ENCODE data around the gene ZBTB7C. TPM values are rescaled to one million over a fixed set of nuclear protein-coding genes. Genes with fewer than 3 reads are reported as not detected.

The ZBTB7C gene
- total and polyA plus RNA-seq, 2 donors = 4.6 to 8.6 TPM

GRCh38 chr18:48033790-48034650 lies 375.2 kb downstream of the ZBTB7C start:
- Histone ChIP-seq H3K27ac (ENCODE audit: low read depth) (no peak overlapping the region), H3K36me3 (ENCODE audit: insufficient read depth) (no peaks in the 10 kb centered on the region)

GRCh38 chr18:48032876-48033789 lies 376.1 kb downstream of the ZBTB7C start:
- H3K4me3 ChIP-seq (ENCODE audit: low read depth, low read length) = no peak overlapping the region
- no peak for DNase-seq (ENCODE audit: extremely low spot score)
- H3K27ac ChIP-seq (ENCODE audit: low read depth) = no peak overlapping the region
- H3K36me3 ChIP-seq (ENCODE audit: insufficient read depth) = no peaks in the 10 kb centered on the region
- 97% methylated on average over 3 of the region's 3 CpGs for WGBS
- H3K4me1 ChIP-seq (ENCODE audit: insufficient read depth) = no peaks in the 10 kb centered on the region

More at GRCh38 chr18:48033790-48034650, 375.2 kb downstream of the ZBTB7C start:
- 79% methylated on average over 9 of the region's 9 CpGs for WGBS
- no peaks in the 10 kb centered on the region for H3K4me1 ChIP-seq (ENCODE audit: insufficient read depth)
- no peak for DNase-seq (ENCODE audit: extremely low spot score)
- no peak overlapping the region for H3K4me3 ChIP-seq (ENCODE audit: low read depth, low read length)

- DNase-seq (ENCODE audit: extremely low spot score) = no peak
- Histone ChIP-seq H3K27ac (ENCODE audit: low read depth) (no peak overlapping the region), H3K36me3 (ENCODE audit: insufficient read depth) (no peaks in the 10 kb centered on the region), H3K4me3 (ENCODE audit: low read depth, low read length) (no peak overlapping the region), H3K4me1 (ENCODE audit: insufficient read depth) (no peaks in the 10 kb centered on the region)
- WGBS = 81% methylated on average over 5 of the region's 5 CpGs
These were observed 377.5 kb downstream of the ZBTB7C start for GRCh38 chr18:48031641-48032040.

- DNase-seq (ENCODE audit: extremely low spot score) = no peak
- H3K4me3 ChIP-seq (ENCODE audit: low read depth, low read length) = no peak overlapping the region
- 63% methylated on average over 4 of the region's 4 CpGs for WGBS
- H3K4me1 ChIP-seq (ENCODE audit: insufficient read depth) = no peaks in the 10 kb centered on the region
- no peak overlapping the region for H3K27ac ChIP-seq (ENCODE audit: low read depth)
- no peaks in the 10 kb centered on the region for H3K36me3 ChIP-seq (ENCODE audit: insufficient read depth)
These were observed 378.3 kb downstream of the ZBTB7C start for GRCh38 chr18:48030616-48031480.

- no peaks in the 10 kb centered on the region for H3K36me3 ChIP-seq (ENCODE audit: insufficient read depth)
- no peak overlapping the region for H3K27ac ChIP-seq (ENCODE audit: low read depth)
- DNase-seq (ENCODE audit: extremely low spot score) = no peak
- 97% methylated on average over 62 of the region's 62 CpGs for WGBS
- H3K4me3 ChIP-seq (ENCODE audit: low read depth, low read length) = no peak overlapping the region
- no peaks in the 10 kb centered on the region for H3K4me1 ChIP-seq (ENCODE audit: insufficient read depth)
These were observed 379.7 kb downstream of the ZBTB7C start for GRCh38 chr18:48029296-48029986.

- 87% methylated on average over 4 of the region's 4 CpGs for WGBS
- DNase-seq (ENCODE audit: extremely low spot score) = no peak
- H3K27ac ChIP-seq (ENCODE audit: low read depth) = no peak overlapping the region
These were observed 380.5 kb downstream of the ZBTB7C start for GRCh38 chr18:48028696-48029095.

DNA sequence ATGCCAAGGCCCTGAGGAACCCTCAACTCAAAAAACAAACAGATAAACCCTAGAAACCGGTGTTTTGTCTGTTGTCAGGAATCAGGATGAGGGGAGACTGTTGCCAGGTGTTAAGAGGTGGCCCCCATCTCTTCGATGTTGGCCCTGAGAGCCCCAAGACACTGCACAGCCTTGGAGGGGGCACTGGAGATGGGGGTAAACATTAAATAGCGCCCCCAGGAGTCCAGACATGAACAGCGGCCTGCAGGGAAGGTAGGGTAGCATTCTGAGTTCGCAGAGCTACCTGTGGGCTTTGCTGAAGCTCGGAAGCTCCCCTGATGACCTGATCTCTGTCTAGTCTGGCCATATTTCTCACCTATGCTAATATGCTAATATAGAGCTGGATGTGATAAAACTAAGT lies 381.1 kb downstream of the ZBTB7C start:
- Histone ChIP-seq H3K4me1 (ENCODE audit: insufficient read depth) (no peaks in the 10 kb centered on the region), H3K36me3 (ENCODE audit: insufficient read depth) (no peaks in the 10 kb centered on the region), H3K4me3 (ENCODE audit: low read depth, low read length) (no peak overlapping the region), H3K27ac (ENCODE audit: low read depth) (no peak overlapping the region)
- WGBS = 85% methylated on average over 6 of the region's 6 CpGs
- no peak for DNase-seq (ENCODE audit: extremely low spot score)

More at GRCh38 chr18:48028696-48029095, 380.5 kb downstream of the ZBTB7C start:
- no peaks in the 10 kb centered on the region for H3K36me3 ChIP-seq (ENCODE audit: insufficient read depth)
- no peak overlapping the region for H3K4me3 ChIP-seq (ENCODE audit: low read depth, low read length)
- H3K4me1 ChIP-seq (ENCODE audit: insufficient read depth) = no peaks in the 10 kb centered on the region

DNA sequence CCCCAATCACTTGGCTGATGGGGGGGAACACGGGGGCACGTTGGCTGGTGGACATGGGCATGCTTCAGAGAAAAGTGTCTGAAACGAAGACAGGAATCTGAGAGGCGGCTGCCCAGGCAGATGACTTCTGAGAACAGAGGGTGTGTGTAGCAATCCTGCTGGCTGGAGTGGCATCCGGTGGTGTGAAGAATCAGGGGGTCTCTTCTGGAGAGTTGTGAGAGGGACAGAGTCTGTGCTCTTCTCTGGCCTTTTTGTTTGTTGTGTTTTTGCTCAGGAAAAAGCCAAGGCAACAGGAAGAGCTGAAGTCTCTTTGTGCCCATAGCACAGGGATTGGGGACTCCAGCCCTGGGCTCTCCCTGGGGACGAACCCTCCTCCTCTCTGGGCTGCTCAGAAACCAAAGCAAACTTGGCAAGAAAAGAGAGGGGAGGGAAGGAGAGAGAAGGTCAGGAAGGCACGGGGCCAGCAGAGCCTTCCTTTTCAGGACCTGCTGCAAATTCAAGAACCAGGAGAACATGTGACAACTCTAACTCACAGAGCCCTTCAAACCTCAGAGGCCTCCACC lies 381.7 kb downstream of the ZBTB7C start:
- WGBS = 36% methylated on average over 7 of the region's 7 CpGs
- no peak for DNase-seq (ENCODE audit: extremely low spot score)

DNA sequence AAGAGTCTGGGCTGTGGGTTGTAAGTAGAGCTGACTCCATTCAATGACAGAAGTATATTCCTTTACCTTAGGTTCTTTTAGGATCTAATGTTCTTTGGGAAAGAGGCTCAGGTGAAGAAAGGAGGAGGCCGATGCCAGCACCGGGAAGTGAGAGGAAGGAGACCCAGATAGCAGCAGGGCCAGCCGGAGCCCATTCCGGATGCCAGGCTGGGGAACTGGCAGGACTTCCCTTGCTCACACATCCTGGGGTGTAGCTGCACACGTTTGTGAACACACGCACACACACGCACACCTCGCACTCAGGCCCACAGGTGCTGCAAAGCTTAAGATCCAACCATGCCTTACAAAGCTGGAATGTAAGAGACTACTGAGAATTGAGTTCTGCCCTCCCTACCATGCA lies 383.0 kb downstream of the ZBTB7C start:
- WGBS = 94% methylated on average over 8 of the region's 8 CpGs
- no peak for DNase-seq (ENCODE audit: extremely low spot score)
- Histone ChIP-seq H3K4me3 (ENCODE audit: low read depth, low read length) (no peak overlapping the region), H3K36me3 (ENCODE audit: insufficient read depth) (no peaks in the 10 kb centered on the region), H3K27ac (ENCODE audit: low read depth) (no peak overlapping the region), H3K4me1 (ENCODE audit: insufficient read depth) (no peaks in the 10 kb centered on the region)

More for the DNA sequence above, 381.7 kb downstream of the ZBTB7C start:
- Histone ChIP-seq H3K27ac (ENCODE audit: low read depth) (no peak overlapping the region), H3K36me3 (ENCODE audit: insufficient read depth) (no peaks in the 10 kb centered on the region), H3K4me1 (ENCODE audit: insufficient read depth) (no peaks in the 10 kb centered on the region), H3K4me3 (ENCODE audit: low read depth, low read length) (no peak overlapping the region)

DNA sequence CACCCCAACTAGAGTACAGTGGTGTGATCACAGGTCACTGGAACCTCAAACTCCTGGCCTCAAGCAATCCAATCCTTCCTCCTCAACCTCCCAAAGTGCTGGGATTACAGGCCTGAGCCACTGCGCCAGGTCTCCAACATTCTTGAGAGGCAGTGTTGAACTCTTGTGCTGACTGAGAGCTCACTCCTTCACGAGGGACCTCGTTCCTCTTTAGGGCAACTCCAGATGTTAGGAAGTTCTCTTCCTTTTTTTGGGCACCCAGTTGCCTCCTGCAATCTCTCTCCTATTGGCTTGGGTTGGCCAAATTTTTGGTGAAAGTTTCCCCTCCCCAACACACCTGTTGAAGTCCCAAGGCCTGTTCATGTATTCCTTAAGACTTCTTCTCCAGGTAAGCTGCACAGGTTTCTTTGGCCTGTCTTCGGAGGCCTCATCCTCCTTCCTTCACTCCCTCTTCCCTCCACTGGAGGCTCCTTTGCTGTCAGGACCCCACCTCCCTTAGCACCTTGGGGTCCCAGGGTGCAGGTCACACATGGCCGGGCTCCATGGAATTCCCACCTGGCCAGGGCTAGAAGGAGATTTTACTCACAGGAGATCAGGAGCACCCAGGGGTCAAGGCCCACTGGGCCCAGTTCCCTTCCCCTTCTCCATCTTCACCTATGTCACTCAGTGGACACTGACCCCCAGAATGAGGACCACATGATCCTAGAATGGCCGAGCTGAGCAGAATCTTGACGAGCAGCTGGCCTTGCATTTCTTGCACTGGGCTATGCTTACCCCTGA lies 384.1 kb downstream of the ZBTB7C start:
- Histone ChIP-seq H3K4me3 (ENCODE audit: low read depth, low read length) (no peak overlapping the region), H3K36me3 (ENCODE audit: insufficient read depth) (no peaks in the 10 kb centered on the region), H3K27ac (ENCODE audit: low read depth) (no peak overlapping the region), H3K4me1 (ENCODE audit: insufficient read depth) (no peaks in the 10 kb centered on the region)
- DNase-seq (ENCODE audit: extremely low spot score) = no peak
- WGBS = 93% methylated on average over 7 of the region's 7 CpGs

- DNase-seq (ENCODE audit: extremely low spot score) = no peak
- 69% methylated on average over 4 of the region's 4 CpGs for WGBS
- H3K27ac ChIP-seq (ENCODE audit: low read depth) = no peak overlapping the region
These were observed 385.1 kb downstream of the ZBTB7C start for GRCh38 chr18:48024009-48024512.

More at GRCh38 chr18:48024009-48024512, 385.1 kb downstream of the ZBTB7C start:
- no peak overlapping the region for H3K4me3 ChIP-seq (ENCODE audit: low read depth, low read length)
- no peaks in the 10 kb centered on the region for H3K36me3 ChIP-seq (ENCODE audit: insufficient read depth)
- H3K4me1 ChIP-seq (ENCODE audit: insufficient read depth) = no peaks in the 10 kb centered on the region

All from urinary bladder (tissue), 4 donors.